GM12865 (cell line): ENCODE results near the gene ZBTB21.
"Not testable (repeated sequence)": the region's sequence is repeated elsewhere in the genome, so short reads cannot be mapped to it uniquely, and the experiment has no call there.

Source experiments
- DNase-seq: peaks from one replicate; pipeline ENCODE4 v3.0.0; 2010; ENCODE audit warnings: low read depth
- H3K4me3 ChIP-seq: 2 replicates; pipeline ENCODE4 v1.5.1; 2011; ENCODE audit warnings: mild to moderate bottlenecking, low read depth, low read length, control low read depth
- TF ChIP-seq, protein P1 (sequence below): IDR thresholded peaks from 2 replicates; pipeline ENCODE4 v1.5.1; 2011; ENCODE audit warnings: low read length, control low read depth, low read depth, inconsistent platforms; ENCODE audit not compliant: insufficient read depth; ENCODE audit errors: missing control alignments

Gene ZBTB21

DNA sequence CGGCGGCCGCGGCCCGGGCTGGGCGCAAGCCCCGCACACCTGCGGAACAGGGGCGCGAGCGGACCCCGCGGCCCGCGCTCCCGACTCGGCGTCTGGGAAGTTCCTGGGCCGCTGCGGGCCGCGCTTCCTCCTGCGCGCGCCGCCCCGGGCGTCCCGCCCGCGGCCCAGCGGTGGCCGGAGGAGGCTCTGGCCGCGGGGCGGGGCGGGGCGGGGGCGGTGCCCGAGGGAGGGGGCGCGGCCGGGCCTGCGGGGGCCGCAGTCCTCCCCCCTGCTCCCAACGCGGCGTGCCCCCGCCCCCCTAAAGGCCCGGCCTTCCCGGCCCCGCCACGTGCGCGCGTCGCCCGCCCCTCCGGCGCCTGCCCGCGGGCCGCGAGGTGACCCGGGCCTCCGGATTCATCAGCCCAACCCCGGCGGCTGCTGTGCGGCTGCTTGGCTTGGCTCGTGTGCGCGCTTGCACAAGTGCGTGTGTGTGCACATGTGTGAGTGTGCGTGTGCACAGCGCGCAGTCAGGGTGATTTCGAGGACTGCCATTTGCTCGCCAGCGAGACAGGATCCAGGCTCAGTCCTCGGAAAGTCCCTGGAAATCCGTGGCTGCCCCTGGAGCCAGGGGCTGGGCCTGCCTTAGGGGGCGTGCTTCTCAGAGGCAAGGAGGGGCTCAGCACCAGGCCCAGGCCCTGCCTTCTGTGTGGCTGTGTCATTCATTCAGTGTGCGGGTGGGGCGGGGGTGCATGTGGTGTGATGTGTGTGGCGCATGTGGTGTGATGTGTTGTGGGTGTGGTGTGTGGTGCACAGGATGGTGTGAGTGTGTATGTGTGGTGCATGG is 56.1 kb downstream of the ZBTB21 start, which contains the start of gene C2CD2:
C2CD2 (minus strand) TSS at position 188 of the 823 bp plus-strand sequence. CDS start 370 bp downstream, outside the sequence.
- H3K4me3 ChIP-seq, result peak within 1 kb of the TSS; percentile 72
- TF ChIP-seq, protein P1, sequence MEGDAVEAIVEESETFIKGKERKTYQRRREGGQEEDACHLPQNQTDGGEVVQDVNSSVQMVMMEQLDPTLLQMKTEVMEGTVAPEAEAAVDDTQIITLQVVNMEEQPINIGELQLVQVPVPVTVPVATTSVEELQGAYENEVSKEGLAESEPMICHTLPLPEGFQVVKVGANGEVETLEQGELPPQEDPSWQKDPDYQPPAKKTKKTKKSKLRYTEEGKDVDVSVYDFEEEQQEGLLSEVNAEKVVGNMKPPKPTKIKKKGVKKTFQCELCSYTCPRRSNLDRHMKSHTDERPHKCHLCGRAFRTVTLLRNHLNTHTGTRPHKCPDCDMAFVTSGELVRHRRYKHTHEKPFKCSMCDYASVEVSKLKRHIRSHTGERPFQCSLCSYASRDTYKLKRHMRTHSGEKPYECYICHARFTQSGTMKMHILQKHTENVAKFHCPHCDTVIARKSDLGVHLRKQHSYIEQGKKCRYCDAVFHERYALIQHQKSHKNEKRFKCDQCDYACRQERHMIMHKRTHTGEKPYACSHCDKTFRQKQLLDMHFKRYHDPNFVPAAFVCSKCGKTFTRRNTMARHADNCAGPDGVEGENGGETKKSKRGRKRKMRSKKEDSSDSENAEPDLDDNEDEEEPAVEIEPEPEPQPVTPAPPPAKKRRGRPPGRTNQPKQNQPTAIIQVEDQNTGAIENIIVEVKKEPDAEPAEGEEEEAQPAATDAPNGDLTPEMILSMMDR, result no peak
- peak; percentile 89 for DNase-seq

DNA sequence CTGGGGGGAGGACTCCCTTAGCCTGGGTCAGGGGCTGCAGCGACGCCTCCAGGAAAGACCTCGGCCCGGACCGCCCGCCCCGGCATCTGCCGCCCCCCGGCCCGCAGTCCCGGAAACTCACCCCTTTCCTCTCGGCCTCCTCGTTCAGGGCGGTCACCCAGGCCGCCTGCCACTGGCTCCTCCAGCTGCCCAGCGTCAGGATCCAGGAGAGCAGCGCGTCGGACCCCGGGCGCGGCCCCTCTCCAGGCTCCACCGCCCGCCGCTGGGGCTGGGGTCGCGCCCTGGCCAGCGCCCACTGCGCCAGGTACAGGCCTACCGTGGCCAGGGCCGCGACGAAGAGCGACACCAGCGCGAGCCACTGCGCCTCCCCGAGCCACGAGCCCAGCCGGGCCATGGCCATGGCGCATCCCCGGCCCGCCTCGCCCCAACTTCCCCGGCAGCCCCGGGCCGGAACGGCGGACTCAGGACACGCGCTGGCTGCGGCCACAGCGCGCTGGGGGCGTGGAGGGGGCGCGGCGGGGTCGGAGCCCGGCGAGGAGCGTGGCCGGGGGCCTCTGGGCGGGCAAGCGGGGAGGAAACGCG is 56.8 kb downstream of the ZBTB21 start:
- peak overlapping the region; percentile 72 for H3K4me3 ChIP-seq
- DNase-seq, result no peak
- TF ChIP-seq, protein P1, result no peak

DNA sequence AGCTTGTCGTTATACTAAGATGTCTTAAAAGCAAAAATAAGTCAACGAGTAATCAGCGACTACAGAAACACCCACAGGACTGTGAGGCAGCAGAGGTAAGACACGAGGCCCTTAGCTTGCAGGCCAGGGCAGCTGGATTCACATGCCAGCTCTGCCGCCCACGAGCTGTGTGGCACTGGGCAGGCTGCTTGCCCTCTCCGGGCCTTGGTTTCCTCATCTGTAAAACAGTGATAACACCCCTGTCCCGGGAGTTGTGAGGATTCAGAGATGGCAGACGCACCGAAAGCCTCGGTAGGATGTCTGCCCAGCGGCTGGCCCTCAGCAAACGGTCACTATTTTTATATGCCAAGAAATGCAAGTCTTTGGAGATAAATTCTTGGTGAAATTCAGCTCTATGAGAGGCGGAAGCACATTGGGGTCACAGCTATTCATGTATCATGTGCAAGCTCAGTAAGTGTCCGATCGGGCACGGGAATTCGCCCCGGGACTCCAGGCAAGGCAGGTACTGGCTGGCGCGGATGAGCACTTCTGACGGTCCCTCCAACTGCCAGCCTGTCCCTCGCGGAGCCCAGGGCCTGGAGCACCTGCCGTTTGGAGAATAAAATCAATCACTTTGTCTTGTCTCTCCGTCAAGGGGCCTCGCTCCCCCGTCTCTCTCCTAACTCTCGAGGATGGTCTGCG is 57.5 kb downstream of the ZBTB21 start:
- TF ChIP-seq, protein P1, result no peak
- H3K4me3 ChIP-seq, result peak overlapping the region; percentile 72
- DNase-seq, result no peak

DNA sequence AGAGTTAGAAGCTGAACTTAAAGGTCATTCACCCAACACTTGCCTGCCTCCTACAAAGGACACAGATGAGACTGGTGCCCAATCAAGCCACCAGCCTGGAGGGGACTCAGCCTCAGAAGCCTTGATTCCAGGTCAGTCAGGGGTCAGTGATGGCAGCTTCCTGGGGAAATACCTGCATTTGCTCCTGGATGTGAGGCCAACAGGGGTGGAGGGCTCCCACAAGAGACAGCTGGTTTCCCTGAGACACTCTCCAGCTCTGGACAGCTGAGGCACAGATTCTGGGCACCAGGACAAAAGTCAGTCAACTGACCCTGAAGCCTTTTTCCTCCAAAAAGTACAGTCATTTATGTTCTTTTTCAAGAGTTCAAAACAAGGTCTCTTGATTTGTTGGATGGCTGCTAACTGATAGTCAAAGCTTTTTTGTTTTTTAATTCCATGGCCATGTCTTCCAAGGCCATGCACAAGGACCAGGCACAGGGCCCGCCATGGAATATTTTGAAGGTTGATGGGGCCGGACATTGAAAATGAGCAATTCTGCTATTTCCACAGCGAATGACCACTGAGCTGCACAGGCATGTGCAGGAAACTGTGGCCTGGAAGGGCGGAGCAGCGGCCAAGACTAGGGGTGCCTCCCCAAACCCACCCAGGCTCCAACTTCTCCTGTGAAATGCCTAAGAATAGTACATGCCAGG is 58.1 kb downstream of the ZBTB21 start:
- no peak overlapping the region for H3K4me3 ChIP-seq
- DNase-seq, result no peak
- TF ChIP-seq, protein P1, result no peak

DNA sequence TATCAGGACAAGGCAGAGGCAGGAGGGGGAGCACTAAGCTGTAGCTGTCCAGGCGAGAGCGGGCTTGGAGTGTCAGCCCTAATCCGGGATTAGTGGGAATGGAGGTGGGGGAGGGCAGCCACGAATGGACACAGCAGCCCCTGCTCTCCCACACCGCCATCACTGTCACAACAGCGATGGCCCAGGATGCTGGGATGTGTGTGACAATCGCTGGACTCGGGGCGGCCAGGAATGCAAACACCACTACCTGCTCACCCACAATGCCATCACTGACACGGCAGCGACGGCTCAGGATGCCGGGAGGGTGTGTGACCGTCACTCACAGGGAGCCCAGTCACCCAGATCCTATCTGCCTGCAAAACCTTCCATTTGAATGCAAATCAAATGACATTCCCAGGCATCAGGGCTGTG is 59.2 kb downstream of the ZBTB21 start:
- no peak for DNase-seq

DNA sequence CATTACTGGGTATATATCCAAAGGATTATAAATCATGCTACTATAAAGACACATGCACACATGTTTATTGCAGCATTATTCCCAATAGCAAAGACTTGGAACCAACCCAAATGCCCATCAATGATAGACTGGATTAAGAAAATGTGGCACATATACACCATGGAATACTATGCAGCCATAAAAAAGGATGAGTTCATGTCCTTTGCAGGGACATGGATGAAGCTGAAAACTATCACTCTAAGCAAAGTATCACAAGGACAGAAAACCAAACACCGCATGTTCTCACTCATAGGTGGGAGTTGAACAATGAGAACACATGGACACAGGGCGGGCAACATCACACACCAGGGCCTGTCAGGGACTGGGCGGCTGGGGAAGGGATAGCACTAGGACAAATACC is 60.5 kb downstream of the ZBTB21 start:
- DNase-seq, H3K4me3 ChIP-seq: not testable (repeated sequence)

More for the DNA sequence above, 59.2 kb downstream of the ZBTB21 start:
- TF ChIP-seq, protein P1, result no peak
- no peak overlapping the region for H3K4me3 ChIP-seq
